Osteoblast (primary cell): ENCODE results near the gene ZNF3. TPM values are rescaled to one million over a fixed set of nuclear protein-coding genes. Genes with fewer than 3 reads are reported as not detected.

Experiments used
- DNase-seq: peaks from one replicate; pipeline ENCODE4 v3.0.0; 2011; ENCODE audit warnings: low spot score, mixed read lengths; ENCODE audit not compliant: insufficient read length; ENCODE audit errors: missing footprints
- H2AFZ ChIP-seq: 2 replicates; pipeline ENCODE4 v1.6.0; 2011; ENCODE audit warnings: mild to moderate bottlenecking, low read length
- H3K27ac ChIP-seq: 2 replicates; pipeline ENCODE4 v1.5.1; 2011; ENCODE audit warnings: mild to moderate bottlenecking, low read depth, low read length, moderate library complexity
- H3K27me3 ChIP-seq: 2 replicates; pipeline ENCODE4 v1.6.0; 2012; ENCODE audit warnings: mild to moderate bottlenecking, control low read depth, inconsistent platforms, low read length, moderate library complexity; ENCODE audit not compliant: insufficient read depth
- H3K36me3 ChIP-seq: 2 replicates; pipeline ENCODE4 v1.5.1; 2011; ENCODE audit warnings: mild to moderate bottlenecking, low read length, control low read depth, moderate library complexity; ENCODE audit not compliant: insufficient read depth
- H3K4me1 ChIP-seq: 2 replicates; pipeline ENCODE4 v1.5.1; 2011; ENCODE audit warnings: mild to moderate bottlenecking, low read length, control low read depth, moderate library complexity; ENCODE audit not compliant: insufficient read depth
- H3K4me2 ChIP-seq: 2 replicates; pipeline ENCODE4 v1.6.0; 2011; ENCODE audit warnings: mild to moderate bottlenecking, low read length; ENCODE audit not compliant: insufficient read depth
- H3K4me3 ChIP-seq: fragments of 200-600 bp; sonication (generic); 3 replicates; pipeline ENCODE4 v1.5.1; 2012; ENCODE audit warnings: mild to moderate bottlenecking, low read length, inconsistent platforms; ENCODE audit not compliant: insufficient read depth
- H3K79me2 ChIP-seq: 2 replicates; pipeline ENCODE4 v1.6.0; 2012; ENCODE audit warnings: mild to moderate bottlenecking, low read length, control low read depth, inconsistent platforms; ENCODE audit not compliant: insufficient read depth
- H3K9me3 ChIP-seq: 2 replicates; pipeline ENCODE4 v1.5.1; 2011; ENCODE audit warnings: low read depth, low read length, control low read depth
- H4K20me1 ChIP-seq: 2 replicates; pipeline ENCODE4 v1.6.0; 2012; ENCODE audit warnings: mild to moderate bottlenecking, low read length, control low read depth; ENCODE audit not compliant: insufficient read depth
- CTCF ChIP-seq: IDR thresholded peaks from 2 replicates; pipeline ENCODE4 v1.5.1; 2011; ENCODE audit warnings: mild to moderate bottlenecking, low read depth, low read length, moderate library complexity; ENCODE audit errors: extremely low read depth
- total RNA-seq: library from RNA; depleted of rRNA; stranded (reverse); fragments of >200 nt; gene quantifications from 2 replicates; pipeline ENCODE4 v1.2.3, GENCODE V29; 2012

Gene ZNF3
- total RNA-seq, 1 donor, result 30.4 TPM

DNA sequence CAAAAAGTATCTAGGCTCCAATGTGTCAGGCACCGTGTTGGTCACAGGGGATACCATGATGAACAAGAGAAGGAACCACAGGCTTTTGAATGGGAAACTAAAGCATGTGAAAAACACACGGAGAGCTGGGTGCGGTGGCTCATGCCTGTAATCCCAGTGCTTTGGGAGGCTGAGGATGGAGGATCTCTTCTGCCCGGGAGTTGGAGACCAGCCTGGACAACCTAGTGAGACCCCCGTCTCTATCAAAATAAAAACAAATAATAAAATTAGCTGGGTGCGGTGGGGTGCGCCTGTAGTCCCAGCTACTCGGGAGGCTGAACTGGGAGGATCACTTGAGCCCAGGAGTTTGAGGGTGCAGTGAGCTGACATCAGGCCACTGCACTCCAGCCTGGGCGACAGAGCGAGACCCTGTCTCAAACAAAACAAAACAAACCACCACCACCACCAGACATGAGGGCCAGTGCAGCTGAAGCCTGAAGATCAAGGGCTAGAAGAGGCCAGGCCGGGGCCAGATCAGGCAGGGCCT lies 6.6 kb upstream of the ZNF3 start:
- TF ChIP-seq CTCF, result no peak
- H3K4me2 ChIP-seq, result peak overlapping the region; percentile 86
- peaks cover 30% of the 10 kb centered on the region for H3K36me3 ChIP-seq
- peaks cover 32% of the 10 kb centered on the region for H3K79me2 ChIP-seq
- peak overlapping the region; percentile 79 for H2AFZ ChIP-seq
- peak overlapping the region; percentile 92 for H3K4me3 ChIP-seq
- peak overlapping the region; percentile 84 for H3K27ac ChIP-seq
- H3K27me3 ChIP-seq, result no peaks in the 10 kb centered on the region
- peaks cover 31% of the 10 kb centered on the region for H3K4me1 ChIP-seq
- no peak for DNase-seq
- no peaks in the 10 kb centered on the region for H3K9me3 ChIP-seq
- no peaks in the 10 kb centered on the region for H4K20me1 ChIP-seq

DNA sequence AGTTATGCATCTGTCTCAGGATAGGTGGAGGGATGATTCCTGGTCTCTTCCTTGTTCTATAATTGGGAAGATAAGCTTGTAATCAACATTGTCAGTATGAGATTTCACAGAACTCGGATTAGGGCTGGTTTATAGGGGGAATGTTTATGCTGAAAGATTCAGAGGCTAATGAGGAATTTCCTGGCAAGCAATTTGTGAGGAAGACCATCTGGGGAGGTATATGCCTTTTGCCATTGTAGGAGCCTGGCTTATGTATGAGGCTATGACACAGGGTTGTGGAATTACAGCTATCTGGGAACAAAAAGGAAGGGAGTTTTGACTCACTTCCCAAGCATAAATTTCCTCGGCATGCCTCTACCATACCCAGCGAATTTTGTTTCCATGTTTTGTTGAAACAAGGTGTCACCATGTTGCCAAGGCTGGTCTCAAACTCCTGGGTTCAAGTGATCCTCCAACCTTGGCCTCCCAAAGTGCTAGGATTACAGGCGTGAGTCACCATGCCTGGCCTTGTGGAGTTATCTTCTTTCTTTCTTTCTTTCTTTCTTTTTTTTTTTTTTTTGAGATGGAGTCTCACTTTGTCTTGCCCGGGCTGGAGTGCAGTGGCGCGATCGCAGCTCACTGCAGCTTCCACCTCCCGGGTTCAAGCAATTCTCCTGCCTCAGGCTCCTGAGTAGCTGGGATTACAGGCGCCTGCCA lies 5.7 kb upstream of the ZNF3 start:
- peak overlapping the region; percentile 65 for H3K4me2 ChIP-seq
- H3K79me2 ChIP-seq, result peaks cover 28% of the 10 kb centered on the region
- H3K4me1 ChIP-seq, result peaks cover 33% of the 10 kb centered on the region
- H3K36me3 ChIP-seq, result peaks cover 20% of the 10 kb centered on the region
- no peak overlapping the region for H3K4me3 ChIP-seq
- peak overlapping the region; percentile 61 for H2AFZ ChIP-seq
- no peaks in the 10 kb centered on the region for H3K27me3 ChIP-seq
- peak; percentile 92 for DNase-seq
- no peaks in the 10 kb centered on the region for H4K20me1 ChIP-seq
- H3K27ac ChIP-seq, result peak overlapping the region; percentile 84
- no peak for TF ChIP-seq CTCF
- H3K9me3 ChIP-seq, result no peaks in the 10 kb centered on the region

- Histone ChIP-seq H3K4me2 (no peak overlapping the region), H3K79me2 (peaks cover 25% of the 10 kb centered on the region), H2AFZ (no peak overlapping the region), H3K4me1 (peaks cover 40% of the 10 kb centered on the region), H3K36me3 (peaks cover 4% of the 10 kb centered on the region), H3K27me3 (no peaks in the 10 kb centered on the region), H4K20me1 (peaks cover 2% of the 10 kb centered on the region), H3K9me3 (no peaks in the 10 kb centered on the region), H3K27ac (no peak overlapping the region), H3K4me3 (no peak overlapping the region)
- no peak for DNase-seq
- TF ChIP-seq CTCF, result no peak
These were observed 4.0 kb upstream of the ZNF3 start for GRCh38 chr7:100085515-100085914.

DNA sequence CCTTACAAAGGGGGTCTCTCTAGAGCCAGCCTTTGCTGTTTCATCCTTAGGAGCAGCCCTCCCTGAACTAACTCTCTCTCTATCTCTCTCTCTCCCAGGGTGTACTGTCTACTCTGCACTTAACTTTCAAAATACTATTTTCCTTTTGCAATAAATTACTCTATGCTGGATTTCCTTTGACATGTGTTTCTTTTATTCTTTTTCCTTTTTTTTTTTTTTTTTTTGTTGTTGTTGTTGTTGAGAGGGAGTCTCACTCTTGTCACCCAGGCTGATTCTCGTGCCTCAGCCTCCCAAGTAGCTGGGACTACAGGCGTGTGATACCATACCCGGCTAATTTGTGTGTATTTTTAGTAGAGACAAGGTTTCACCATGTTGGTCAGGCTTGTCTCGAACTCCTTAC lies 1.5 kb upstream of the ZNF3 start:
- peaks cover 30% of the 10 kb centered on the region for H3K4me1 ChIP-seq
- no peak for DNase-seq
- peak overlapping the region; percentile 71 for H3K4me2 ChIP-seq
- H3K9me3 ChIP-seq, result no peaks in the 10 kb centered on the region
- H3K36me3 ChIP-seq, result peaks cover 15% of the 10 kb centered on the region
- H3K4me3 ChIP-seq, result no peak overlapping the region
- H3K27me3 ChIP-seq, result no peaks in the 10 kb centered on the region
- peaks cover 19% of the 10 kb centered on the region for H4K20me1 ChIP-seq
- no peak overlapping the region for H2AFZ ChIP-seq
- TF ChIP-seq CTCF, result no peak
- H3K27ac ChIP-seq, result no peak overlapping the region
- peaks cover 36% of the 10 kb centered on the region for H3K79me2 ChIP-seq
